Measurements from ENCODE around the gene MAPK1IP1L. TPM values are rescaled to one million over a fixed set of nuclear protein-coding genes. Genes with fewer than 3 reads are reported as not detected.

The MAPK1IP1L gene
- total and polyA plus RNA-seq, 2 of the 13 experiments (the other 11 are each of a cell fraction or from before 2014, with no cell fraction given): 27.8 to 68.4 TPM

DNA sequence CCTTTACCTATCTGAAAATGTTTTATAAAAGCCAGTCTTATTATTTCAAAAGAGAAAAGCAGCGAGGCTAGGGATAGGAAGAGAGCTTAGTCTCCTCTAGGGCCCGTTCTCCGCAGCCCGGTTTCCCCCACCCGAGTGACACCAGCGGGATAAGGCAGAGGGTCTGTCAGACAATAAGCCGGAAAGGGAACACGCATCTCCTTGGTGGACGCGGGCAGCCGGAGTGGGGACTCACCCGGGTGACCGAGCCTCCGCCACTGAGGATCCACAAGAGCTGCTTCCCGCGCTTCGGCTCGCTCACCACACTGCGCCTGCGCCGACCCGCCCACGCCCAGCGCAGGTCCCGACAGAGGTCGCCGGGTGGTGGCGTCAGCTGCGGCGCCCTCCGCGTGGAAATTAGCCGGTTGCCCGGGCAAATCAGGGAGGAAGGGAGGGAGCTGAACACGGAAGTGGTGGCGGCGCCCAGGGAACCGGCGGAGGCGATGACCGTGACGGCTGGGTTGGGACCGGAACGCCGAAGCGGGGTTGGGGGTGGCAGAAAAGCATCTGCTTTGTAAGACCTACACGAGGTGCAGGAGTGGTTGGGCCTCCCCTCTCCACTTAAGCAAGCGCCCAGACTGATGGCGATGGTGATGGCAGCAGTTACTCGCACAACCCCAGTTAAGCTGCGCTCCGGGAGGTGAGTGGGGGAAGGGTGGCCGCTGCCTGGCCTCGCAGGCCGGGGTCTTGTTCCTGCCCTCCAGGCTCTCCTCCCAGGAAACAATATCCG lies 24.5 kb upstream of the MAPK1IP1L start, which contains the start of the genes SOCS4 and WDHD1 (continued):
- no peak for TF ChIP-seq HNF4A (CRISPR knock-in tag; IDR thresholded peaks at IDR 0.05)
- TF ChIP-seq ZNF230 (CRISPR knock-in tag; IDR thresholded peaks at IDR 0.05): peak; percentile 83
- peak; percentile 92; the same call in 1 of the 2 replicates for TF ChIP-seq IRX3 (CRISPR knock-in tag; IDR thresholded peaks at IDR 0.05; ENCODE audit: borderline replicate concordance, low read depth)
- TF ChIP-seq ZKSCAN5 (CRISPR knock-in tag; IDR thresholded peaks at IDR 0.05): peak; percentile 93
- TF ChIP-seq POLR2G (IDR thresholded peaks at IDR 0.05; ENCODE audit: low read depth, low read length): peak; percentile 82
- 0 out of 2 replicates have a peak, but pooled peaks have one; percentile 25 for TF ChIP-seq AKAP8 (CRISPR knock-in tag; IDR thresholded peaks at IDR 0.05)
- no peak for TF ChIP-seq ADNP (CRISPR knock-in tag; IDR thresholded peaks at IDR 0.05)
- TF ChIP-seq ZNF121 (CRISPR knock-in tag; IDR thresholded peaks at IDR 0.05): no peak
- 0 out of 2 replicates have a peak, but pooled peaks have one; percentile 60 for TF ChIP-seq GLI4 (CRISPR knock-in tag; IDR thresholded peaks at IDR 0.05; ENCODE audit: borderline replicate concordance)
- TF ChIP-seq CCDC6 (CRISPR knock-in tag; IDR thresholded peaks at IDR 0.05): peak; percentile 94
- TF ChIP-seq DNMT1 (CRISPR knock-in tag; IDR thresholded peaks at IDR 0.05): no peak; the same call in 1 of the 2 replicates
- TF ChIP-seq, protein P1, sequence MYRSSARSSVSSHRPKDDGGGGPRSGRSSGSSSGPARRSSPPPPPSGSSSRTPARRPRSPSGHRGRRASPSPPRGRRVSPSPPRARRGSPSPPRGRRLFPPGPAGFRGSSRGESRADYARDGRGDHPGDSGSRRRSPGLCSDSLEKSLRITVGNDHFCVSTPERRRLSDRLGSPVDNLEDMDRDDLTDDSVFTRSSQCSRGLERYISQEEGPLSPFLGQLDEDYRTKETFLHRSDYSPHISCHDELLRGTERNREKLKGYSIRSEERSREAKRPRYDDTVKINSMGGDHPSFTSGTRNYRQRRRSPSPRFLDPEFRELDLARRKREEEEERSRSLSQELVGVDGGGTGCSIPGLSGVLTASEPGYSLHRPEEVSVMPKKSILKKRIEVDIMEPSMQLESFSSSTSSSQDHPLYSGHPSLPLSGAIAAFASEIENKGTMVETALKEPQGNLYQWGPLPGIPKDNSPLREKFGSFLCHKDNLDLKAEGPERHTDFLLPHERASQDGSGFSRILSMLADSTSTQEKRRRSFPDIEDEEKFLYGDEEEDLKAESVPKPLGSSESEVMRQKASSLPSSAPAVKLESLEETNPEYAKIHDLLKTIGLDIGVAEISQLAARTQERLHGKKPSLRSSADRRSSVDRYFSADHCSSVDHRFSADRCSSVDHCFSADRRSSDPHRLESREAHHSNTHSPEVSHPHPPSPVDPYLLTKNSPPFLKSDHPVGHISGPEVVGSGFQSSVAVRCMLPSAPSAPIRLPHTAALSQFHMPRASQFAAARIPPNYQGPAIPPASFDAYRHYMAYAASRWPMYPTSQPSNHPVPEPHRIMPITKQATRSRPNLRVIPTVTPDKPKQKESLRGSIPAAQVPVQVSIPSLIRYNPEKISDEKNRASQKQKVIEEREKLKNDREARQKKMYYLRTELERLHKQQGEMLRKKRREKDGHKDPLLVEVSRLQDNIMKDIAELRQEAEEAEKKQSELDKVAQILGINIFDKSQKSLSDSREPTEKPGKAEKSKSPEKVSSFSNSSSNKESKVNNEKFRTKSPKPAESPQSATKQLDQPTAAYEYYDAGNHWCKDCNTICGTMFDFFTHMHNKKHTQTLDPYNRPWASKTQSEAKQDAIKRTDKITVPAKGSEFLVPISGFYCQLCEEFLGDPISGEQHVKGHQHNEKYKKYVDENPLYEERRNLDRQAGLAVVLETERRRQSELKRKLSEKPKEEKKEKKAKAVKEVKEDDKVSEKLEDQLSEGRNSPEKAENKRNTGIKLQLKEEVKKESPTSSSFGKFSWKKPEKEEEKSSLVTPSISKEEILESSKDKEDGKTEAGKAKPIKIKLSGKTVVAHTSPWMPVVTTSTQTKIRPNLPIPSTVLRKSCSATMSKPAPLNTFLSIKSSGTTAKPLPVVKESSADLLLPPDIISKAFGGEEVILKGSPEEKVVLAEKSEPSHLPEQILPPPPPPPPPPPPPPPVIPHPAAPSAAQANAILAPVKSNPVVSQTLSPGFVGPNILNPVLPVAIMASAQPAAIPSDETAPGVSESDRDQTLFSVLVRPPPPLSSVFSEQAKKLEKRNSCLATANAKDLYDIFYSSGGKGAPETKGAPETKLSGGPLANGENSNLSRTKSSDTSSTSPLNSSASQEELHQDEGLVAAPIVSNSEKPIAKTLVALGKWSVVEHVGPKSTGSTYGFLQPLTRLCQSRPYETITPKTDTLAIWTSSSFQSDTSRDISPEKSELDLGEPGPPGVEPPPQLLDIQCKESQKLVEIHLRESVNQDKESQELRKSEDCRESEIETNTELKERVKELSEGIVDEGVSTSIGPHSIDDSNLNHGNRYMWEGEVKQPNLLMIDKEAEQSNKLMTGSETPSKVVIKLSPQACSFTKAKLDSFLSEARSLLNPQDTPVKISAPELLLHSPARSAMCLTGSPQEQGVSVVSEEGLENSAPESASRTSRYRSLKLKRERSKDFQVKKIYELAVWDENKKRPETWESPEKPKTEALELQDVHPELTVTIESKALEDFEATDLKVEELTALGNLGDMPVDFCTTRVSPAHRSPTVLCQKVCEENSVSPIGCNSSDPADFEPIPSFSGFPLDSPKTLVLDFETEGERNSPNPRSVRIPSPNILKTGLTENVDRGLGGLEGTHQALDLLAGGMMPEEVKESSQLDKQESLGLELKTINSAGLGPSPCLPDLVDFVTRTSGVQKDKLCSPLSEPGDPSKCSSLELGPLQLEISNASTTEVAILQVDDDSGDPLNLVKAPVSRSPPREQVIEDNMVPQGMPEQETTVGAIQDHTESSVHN (CRISPR knock-in tag; IDR thresholded peaks at IDR 0.05): no peak; the same call in 1 of the 2 replicates
- TF ChIP-seq RFX5 (IDR thresholded peaks at IDR 0.05; ENCODE audit: low read depth, low read length): peak; percentile 51; the same call in 1 of the 2 replicates
- no peak for TF ChIP-seq PHB2 (IDR thresholded peaks at IDR 0.05; ENCODE audit: partially characterized antibody)
- TF ChIP-seq, protein P2, sequence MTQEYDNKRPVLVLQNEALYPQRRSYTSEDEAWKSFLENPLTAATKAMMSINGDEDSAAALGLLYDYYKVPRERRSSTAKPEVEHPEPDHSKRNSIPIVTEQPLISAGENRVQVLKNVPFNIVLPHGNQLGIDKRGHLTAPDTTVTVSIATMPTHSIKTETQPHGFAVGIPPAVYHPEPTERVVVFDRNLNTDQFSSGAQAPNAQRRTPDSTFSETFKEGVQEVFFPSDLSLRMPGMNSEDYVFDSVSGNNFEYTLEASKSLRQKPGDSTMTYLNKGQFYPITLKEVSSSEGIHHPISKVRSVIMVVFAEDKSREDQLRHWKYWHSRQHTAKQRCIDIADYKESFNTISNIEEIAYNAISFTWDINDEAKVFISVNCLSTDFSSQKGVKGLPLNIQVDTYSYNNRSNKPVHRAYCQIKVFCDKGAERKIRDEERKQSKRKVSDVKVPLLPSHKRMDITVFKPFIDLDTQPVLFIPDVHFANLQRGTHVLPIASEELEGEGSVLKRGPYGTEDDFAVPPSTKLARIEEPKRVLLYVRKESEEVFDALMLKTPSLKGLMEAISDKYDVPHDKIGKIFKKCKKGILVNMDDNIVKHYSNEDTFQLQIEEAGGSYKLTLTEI (CRISPR knock-in tag; conservative IDR thresholded peaks at IDR 0.05): no peak
- TF ChIP-seq FOXK1 (CRISPR knock-in tag; IDR thresholded peaks at IDR 0.05; ENCODE audit: borderline replicate concordance, low read depth): peak; percentile 85; the same call in 1 of the 2 replicates
- no peak for TF ChIP-seq SNAPC2 (CRISPR knock-in tag; IDR thresholded peaks at IDR 0.05)
- TF ChIP-seq, protein P3, sequence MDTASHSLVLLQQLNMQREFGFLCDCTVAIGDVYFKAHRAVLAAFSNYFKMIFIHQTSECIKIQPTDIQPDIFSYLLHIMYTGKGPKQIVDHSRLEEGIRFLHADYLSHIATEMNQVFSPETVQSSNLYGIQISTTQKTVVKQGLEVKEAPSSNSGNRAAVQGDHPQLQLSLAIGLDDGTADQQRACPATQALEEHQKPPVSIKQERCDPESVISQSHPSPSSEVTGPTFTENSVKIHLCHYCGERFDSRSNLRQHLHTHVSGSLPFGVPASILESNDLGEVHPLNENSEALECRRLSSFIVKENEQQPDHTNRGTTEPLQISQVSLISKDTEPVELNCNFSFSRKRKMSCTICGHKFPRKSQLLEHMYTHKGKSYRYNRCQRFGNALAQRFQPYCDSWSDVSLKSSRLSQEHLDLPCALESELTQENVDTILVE (CRISPR knock-in tag; IDR thresholded peaks at IDR 0.05): peak; percentile 89
- peak; percentile 57 for TF ChIP-seq CEBPG (CRISPR knock-in tag; IDR thresholded peaks at IDR 0.05)

All from HepG2 (cell line).